AML-193 (cell line): ENCODE measurements around the gene AAMP.
A peak's percentile ranks its signal among the peaks of the same experiment; 100 is the strongest.

Experiments used
- DNase-seq, 2 experiments: peaks; one replicate each; lab custom pipeline; 2025; lab: John Stamatoyannopoulos, UW

The AAMP gene

DNA sequence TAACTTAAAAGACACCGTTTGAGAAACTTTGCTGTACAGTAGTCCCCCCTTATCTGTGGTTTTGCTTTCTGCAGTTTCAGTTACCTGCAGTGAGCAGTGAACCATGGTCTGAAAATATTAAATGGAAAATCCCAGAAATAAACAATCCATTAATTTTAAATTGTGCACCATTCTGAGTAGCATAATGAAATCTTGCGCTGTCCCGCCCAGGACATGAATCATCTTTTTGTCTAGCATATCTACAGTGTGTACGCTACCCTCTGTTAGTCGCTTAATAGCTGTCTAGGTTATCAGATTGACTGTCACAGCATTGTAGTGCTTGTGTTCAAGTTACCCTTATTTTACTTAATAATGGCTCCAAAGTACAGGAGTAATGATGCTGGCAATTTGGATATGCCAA, 46.9 kb downstream of the AAMP start:
- no peak for DNase-seq

DNA sequence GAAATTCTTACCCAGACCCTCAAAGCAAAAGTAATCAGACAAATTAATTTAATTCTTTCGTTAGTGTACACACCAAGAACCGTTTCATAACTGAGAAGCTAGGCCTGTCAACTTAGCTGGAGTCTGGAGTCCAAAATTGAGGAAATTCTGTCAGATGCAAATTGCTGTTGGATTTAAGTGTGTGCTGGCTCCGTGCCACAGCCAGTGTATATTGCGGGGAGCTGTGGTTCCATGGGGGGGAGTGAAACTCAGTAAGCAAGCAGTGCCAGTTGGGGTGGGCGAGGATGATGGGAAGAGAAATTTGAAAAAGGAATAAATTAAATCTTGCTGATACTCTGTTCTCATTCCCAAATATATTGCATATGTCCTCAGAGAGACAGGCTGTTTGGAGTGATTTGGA, 48.9 kb downstream of the AAMP start:
- DNase-seq = peak in 1 of 2 experiments; percentile 7

DNA sequence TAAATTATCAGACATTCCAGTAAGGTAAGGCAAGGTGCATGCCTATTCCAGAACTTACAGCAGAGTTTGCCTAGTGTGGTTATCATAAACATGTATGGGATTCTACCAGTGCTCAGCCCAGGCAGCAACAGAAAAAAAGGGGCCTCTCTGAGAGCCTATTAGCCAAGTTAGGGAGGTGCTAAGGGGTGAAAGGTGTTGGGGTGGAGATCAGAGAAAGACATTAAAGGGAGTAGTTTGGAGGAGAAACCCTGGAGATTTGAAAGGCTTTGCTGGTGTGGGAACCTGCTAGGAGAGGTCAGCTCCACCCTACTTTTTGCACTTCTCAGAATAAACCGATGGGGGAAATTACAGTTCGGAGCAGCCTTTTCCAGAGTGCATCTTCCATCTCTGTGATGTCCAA, 50.0 kb downstream of the AAMP start:
- peak in 1 of 2 experiments; percentile 25 for DNase-seq

DNA sequence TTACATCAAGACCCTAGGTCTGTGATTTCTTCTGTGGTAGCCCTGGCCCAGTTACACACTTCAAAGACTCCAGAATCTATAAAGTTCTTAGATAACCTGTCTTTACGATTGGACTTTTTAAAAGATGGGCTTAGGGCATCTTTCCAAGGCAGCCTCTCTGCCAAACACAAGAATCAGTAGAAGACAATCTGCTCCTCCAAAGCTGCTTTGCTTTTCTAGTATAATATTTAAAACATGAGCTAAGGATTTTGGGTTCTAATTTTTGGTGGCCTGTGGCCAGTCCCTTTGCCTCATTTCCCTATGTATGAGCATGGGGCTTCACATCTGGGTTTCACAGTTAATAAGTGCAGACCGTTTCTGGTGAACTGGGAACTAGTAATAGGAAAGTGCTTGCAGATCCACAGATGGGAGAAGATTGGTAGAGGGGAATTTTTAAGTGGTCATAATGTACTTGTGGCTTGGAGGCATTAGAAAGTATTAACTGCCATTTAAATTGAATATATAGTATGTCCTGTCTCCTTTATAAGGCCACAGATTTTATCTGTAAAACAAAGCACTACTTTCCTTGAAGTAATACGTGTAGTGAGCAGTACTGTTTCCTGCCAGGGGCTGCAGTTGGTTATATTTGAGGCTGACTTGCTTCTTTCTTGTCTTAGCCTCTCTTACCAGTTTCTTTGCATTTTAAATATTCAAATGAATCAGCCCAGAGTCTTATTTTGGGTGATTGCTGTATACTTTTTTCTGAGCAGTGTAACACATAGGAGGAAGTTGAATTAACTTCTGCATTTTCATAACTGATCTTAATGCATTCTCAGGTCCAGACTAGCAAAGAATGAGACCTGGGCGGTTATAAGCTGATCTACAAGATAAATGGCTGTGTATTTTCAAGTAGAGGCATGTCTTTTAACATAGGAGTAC, 51.4 kb downstream of the AAMP start:
- peak; percentile 71 to 74 for DNase-seq

DNA sequence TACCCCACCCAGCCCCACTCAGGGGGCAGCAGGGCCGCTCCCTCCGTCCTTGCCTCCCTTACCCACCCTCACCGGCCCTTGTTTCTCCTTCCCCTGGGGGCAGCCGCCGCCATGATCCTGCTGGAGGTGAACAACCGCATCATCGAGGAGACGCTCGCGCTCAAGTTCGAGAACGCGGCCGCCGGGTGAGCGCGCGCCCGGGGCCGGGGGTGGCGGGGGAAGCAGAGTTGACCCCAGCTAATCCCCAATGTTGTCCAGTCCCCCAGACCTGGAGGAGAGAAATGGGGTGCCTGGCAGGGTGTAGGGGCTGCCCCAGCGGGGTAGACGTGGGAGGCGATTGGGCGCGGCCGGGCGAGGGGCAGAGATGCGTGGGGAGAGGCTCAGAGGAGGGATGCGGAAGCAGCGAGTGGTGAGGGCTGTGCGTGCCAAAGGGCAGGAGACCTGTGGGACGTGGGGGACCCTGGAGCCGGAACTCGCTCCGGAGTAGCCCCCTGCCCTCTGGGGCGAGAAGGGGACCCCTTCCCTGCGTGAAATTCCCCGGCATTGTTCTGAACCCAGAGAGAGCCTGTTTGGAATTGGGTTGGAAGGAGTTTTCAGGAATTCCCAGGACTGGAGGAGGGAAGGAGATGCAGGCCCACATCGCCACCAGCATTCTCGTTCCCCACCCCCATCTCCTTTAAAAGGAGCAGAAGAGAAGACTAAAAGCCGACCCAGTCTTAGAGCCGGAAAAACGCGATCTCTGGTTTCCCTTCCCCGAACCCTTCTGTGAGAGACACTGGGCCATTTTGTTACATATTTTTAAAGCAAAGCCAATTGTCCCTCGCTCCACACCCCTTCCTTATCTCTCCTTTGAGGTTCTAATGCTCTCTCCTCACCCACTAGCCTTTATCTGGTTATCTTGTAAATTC, 52.3 kb downstream of the AAMP start:
- peak; percentile 18 to 23 for DNase-seq

DNA sequence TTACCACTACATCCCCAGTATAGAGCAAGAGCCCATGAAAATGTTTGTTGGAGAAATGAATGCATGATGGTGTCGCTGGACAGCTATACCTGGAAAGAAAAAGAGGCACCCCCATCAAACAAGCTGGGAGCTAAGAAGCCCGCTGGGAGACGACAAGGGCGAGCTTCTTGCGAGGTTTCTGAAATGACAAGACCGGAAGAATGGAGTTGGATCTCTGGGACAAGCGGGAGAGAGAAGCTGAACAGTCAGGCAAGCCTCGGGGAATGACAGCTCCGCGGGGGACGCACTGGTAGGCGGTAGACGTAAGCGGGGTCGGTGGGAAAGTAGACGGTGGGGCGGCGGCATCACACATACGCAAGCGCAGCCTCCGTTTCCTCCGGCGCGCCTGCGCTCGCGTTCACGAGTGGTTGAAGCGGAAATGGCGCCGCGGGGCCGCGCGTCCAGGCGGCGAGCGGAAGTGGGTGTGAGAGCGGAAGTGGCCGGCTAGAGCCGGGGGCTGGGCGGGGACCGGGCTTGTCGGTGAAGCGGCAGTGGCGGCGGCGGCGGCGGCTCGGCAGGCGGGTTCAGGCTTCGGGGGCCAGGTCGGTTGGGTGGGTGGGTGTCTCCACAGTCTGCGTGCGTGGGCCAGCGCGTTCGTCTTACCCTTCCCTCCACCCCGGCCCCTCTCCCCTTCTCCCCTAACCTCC, 53.1 kb downstream of the AAMP start, which contains the start of gene ARPC2:
Gene ARPC2, plus strand, starts transcription at position 516 of the 686 bp plus-strand sequence. CDS start 282 bp downstream, outside the sequence.
- DNase-seq = peak; percentile 85 to 88

DNA sequence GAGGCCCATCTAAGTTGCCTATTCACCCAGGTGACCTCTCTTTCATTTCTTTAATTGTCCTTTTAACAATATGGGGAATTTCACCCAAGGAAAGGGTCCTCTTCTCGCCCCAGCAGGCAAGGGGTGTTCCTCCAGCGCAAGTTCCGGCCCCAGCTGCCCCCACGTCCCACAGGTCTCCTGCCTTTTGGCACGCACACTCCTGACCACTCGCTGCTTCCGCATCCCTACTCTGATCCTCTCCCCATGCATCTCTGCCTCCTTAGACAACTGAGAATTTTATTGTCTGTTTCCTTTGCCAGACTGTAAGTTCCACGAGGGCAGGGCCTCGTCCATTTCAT, 53.6 kb downstream of the AAMP start:
- no peak for DNase-seq
